HepG2 (cell line): ENCODE measurements around the gene SPC24. TPM values are rescaled to one million over a fixed set of nuclear protein-coding genes. Genes with fewer than 3 reads are reported as not detected.
A peak's percentile ranks its signal among the peaks of the same experiment; 100 is the strongest.

ENCODE experiments used
- AKAP8 ChIP-seq: sonication (generic); formaldehyde crosslinking; IDR thresholded peaks from 2 replicates; pipeline ENCODE4 v1.5.1; 2020; ENCODE audit warnings: mild to moderate bottlenecking, missing genetic modification reagents
- CCDC6 ChIP-seq: sonication (generic); formaldehyde crosslinking; IDR thresholded peaks from 2 replicates; pipeline ENCODE4 v1.8.1; 2022; ENCODE audit warnings: mild to moderate bottlenecking, missing genetic modification reagents, moderate library complexity
- KLF15 ChIP-seq: sonication (generic); formaldehyde crosslinking; IDR thresholded peaks from 2 replicates; pipeline ENCODE4 v1.8.1; 2023; ENCODE audit warnings: borderline replicate concordance, mild to moderate bottlenecking, inconsistent platforms, missing genetic modification reagents, mixed read lengths
- NR2F6 ChIP-seq, 2 experiments: IDR thresholded peaks; 2 replicates each; pipeline ENCODE4 v1.6.1; 2016; ENCODE audit warnings: antibody characterized with exemption in 1 of 2, mild to moderate bottlenecking in 1 of 2
- ONECUT2 ChIP-seq: sonication (generic); formaldehyde crosslinking; IDR thresholded peaks from 2 replicates; pipeline ENCODE4 v1.4.0; 2020; ENCODE audit warnings: missing genetic modification reagents
- TARDBP ChIP-seq: sonication (generic); formaldehyde crosslinking; IDR thresholded peaks from 2 replicates; pipeline ENCODE4 v1.8.0; 2022; ENCODE audit warnings: mild to moderate bottlenecking, missing genetic modification reagents
- U2AF1 ChIP-seq: fragments of 200-400 bp; formaldehyde crosslinking; optimal IDR thresholded peaks from 2 replicates; pipeline ENCODE3; 2017; ENCODE audit warnings: mild to moderate bottlenecking, low read depth, low read length
- ZBTB7B ChIP-seq: sonication (generic); formaldehyde crosslinking; IDR thresholded peaks from 2 replicates; pipeline ENCODE4 v1.4.0; 2020; ENCODE audit warnings: missing genetic modification reagents
- ZNF629 ChIP-seq: sonication (generic); formaldehyde crosslinking; conservative IDR thresholded peaks from 2 replicates; pipeline ENCODE4 v1.5.0; 2020; ENCODE audit warnings: missing genetic modification reagents
- polyA plus RNA-seq, 8 experiments: library from polyadenylated mRNA; depleted of rRNA in 3 of 8; stranded (reverse) in 7 of 8; unstranded in 1 of 8; fragments of >200 nt; fragmentation: Illumina TruSeq in 4 of 8; extraction: Trizol in 4 of 8; gene quantifications; 2 replicates each; pipeline versions ENCODE4 v1.2.1 to v1.2.3, GENCODE V29; 2011 to 2016; ENCODE audit warnings: low read depth in 4 of 8, missing spikeins in 1 of 8, mixed read lengths in 1 of 8; ENCODE audit not compliant: insufficient read depth in 1 of 8
- total RNA-seq, 5 experiments: library from RNA; depleted of rRNA; stranded (reverse); fragments of >200 nt; fragmentation: Illumina TruSeq; extraction: Trizol; gene quantifications; 2 replicates each; pipeline ENCODE4 v1.2.3, GENCODE V29; 2016; ENCODE audit warnings: low read depth in 1 of 5
- TF ChIP-seq, protein P1 (sequence below): sonication (generic); formaldehyde crosslinking; IDR thresholded peaks from 2 replicates; pipeline ENCODE4 v1.5.0; 2020; ENCODE audit warnings: missing genetic modification reagents, mild to moderate bottlenecking, borderline replicate concordance
- TF ChIP-seq, protein P2 (sequence below): IDR thresholded peaks from 2 replicates; pipeline ENCODE4 v1.6.1; 2016
- TF ChIP-seq, protein P3 (sequence below): IDR thresholded peaks from 2 replicates; pipeline ENCODE4 v1.6.1; 2016; ENCODE audit warnings: missing compliant biosample characterization, missing genetic modification reagents, borderline replicate concordance
- TF ChIP-seq, protein P4 (sequence below): sonication (generic); formaldehyde crosslinking; IDR thresholded peaks from 2 replicates; pipeline ENCODE4 v1.5.1; 2020; ENCODE audit warnings: mild to moderate bottlenecking, missing genetic modification reagents, moderate library complexity
- TF ChIP-seq, protein P5 (sequence below): sonication (generic); formaldehyde crosslinking; IDR thresholded peaks from 2 replicates; pipeline ENCODE4 v1.4.0; 2020; ENCODE audit warnings: mild to moderate bottlenecking, missing genetic modification reagents
- TF ChIP-seq, protein P6 (sequence below): sonication (generic); formaldehyde crosslinking; conservative IDR thresholded peaks from 2 replicates; pipeline ENCODE4 v1.8.1; 2023; ENCODE audit warnings: missing genetic modification reagents

The SPC24 gene
- total and polyA plus RNA-seq, 2 of the 13 experiments (the other 11 are each of a cell fraction or from before 2014, with no cell fraction given): 10.0 to 46.2 TPM

DNA sequence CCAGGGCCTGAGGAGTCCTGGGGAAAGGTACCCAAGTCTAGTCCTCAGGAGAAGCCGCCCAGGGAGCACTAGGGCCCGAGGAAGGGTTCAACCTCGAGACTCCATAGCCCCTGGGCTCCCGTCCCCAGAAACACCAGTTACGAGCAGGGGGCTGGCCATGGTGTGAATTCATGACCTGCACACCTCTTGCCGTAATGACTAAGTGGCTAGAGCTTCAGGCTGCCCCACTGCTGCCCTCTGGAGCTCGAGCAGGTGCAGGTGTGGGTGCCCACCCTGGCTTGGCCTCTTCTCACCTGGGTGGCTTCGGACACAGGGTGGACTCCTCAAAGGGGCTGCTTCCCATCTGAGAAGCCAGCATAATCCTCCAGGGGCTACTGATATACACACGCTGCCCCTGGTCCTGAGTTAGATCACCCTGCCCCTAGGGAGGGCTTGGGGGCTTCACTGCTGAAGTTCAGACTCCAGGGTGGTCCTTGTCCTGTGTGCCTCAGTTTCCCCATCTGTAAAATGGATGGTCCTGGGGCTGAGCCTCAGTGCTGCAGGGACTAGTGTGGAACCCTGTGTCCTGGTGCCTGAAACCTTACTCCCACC lies 13.6 kb downstream of the SPC24 start (continued):
- TF ChIP-seq, protein P1, sequence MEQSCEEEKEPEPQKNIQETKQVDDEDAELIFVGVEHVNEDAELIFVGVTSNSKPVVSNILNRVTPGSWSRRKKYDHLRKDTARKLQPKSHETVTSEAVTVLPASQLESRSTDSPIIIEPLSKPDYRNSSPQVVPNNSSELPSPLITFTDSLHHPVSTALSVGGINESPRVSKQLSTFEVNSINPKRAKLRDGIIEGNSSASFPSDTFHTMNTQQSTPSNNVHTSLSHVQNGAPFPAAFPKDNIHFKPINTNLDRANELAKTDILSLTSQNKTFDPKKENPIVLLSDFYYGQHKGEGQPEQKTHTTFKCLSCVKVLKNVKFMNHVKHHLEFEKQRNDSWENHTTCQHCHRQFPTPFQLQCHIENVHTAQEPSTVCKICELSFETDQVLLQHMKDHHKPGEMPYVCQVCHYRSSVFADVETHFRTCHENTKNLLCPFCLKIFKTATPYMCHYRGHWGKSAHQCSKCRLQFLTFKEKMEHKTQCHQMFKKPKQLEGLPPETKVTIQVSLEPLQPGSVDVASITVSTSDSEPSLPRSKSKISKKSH (CRISPR knock-in tag): 0 out of 2 replicates have a peak, but pooled peaks have one; percentile 10
- TF ChIP-seq KLF15 (CRISPR knock-in tag) (no peak), NR2F6 (IDR thresholded peaks at IDR 0.05) (no peak), NR2F6 (CRISPR knock-in tag; IDR thresholded peaks at IDR 0.05) (peak; percentile 17; the same call in 1 of the 2 replicates), ZNF629 (CRISPR knock-in tag) (peak; percentile 81), TARDBP (CRISPR knock-in tag) (0 out of 2 replicates have a peak, but pooled peaks have one; percentile 4), ONECUT2 (CRISPR knock-in tag) (no peak), U2AF1 (no peak), ZBTB7B (CRISPR knock-in tag) (peak; percentile 12; the same call in 1 of the 2 replicates), CCDC6 (CRISPR knock-in tag) (peak; percentile 2; the same call in 1 of the 2 replicates), AKAP8 (CRISPR knock-in tag) (peak; percentile 85; the same call in 1 of the 2 replicates)
- TF ChIP-seq, protein P2, sequence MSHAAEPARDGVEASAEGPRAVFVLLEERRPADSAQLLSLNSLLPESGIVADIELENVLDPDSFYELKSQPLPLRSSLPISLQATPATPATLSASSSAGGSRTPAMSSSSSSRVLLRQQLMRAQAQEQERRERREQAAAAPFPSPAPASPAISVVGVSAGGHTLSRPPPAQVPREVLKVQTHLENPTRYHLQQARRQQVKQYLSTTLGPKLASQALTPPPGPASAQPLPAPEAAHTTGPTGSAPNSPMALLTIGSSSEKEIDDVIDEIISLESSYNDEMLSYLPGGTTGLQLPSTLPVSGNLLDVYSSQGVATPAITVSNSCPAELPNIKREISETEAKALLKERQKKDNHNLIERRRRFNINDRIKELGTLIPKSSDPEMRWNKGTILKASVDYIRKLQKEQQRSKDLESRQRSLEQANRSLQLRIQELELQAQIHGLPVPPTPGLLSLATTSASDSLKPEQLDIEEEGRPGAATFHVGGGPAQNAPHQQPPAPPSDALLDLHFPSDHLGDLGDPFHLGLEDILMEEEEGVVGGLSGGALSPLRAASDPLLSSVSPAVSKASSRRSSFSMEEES (CRISPR knock-in tag): no peak; the same call in 1 of the 2 replicates
- TF ChIP-seq, protein P3, sequence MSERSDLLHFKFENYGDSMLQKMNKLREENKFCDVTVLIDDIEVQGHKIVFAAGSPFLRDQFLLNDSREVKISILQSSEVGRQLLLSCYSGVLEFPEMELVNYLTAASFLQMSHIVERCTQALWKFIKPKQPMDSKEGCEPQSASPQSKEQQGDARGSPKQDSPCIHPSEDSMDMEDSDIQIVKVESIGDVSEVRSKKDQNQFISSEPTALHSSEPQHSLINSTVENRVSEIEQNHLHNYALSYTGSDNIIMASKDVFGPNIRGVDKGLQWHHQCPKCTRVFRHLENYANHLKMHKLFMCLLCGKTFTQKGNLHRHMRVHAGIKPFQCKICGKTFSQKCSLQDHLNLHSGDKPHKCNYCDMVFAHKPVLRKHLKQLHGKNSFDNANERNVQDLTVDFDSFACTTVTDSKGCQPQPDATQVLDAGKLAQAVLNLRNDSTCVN: peak; percentile 63; the same call in 1 of the 2 replicates
- TF ChIP-seq, protein P4, sequence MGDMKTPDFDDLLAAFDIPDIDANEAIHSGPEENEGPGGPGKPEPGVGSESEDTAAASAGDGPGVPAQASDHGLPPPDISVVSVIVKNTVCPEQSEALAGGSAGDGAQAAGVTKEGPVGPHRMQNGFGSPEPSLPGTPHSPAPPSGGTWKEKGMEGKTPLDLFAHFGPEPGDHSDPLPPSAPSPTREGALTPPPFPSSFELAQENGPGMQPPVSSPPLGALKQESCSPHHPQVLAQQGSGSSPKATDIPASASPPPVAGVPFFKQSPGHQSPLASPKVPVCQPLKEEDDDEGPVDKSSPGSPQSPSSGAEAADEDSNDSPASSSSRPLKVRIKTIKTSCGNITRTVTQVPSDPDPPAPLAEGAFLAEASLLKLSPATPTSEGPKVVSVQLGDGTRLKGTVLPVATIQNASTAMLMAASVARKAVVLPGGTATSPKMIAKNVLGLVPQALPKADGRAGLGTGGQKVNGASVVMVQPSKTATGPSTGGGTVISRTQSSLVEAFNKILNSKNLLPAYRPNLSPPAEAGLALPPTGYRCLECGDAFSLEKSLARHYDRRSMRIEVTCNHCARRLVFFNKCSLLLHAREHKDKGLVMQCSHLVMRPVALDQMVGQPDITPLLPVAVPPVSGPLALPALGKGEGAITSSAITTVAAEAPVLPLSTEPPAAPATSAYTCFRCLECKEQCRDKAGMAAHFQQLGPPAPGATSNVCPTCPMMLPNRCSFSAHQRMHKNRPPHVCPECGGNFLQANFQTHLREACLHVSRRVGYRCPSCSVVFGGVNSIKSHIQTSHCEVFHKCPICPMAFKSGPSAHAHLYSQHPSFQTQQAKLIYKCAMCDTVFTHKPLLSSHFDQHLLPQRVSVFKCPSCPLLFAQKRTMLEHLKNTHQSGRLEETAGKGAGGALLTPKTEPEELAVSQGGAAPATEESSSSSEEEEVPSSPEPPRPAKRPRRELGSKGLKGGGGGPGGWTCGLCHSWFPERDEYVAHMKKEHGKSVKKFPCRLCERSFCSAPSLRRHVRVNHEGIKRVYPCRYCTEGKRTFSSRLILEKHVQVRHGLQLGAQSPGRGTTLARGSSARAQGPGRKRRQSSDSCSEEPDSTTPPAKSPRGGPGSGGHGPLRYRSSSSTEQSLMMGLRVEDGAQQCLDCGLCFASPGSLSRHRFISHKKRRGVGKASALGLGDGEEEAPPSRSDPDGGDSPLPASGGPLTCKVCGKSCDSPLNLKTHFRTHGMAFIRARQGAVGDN: peak; percentile 5; the same call in 1 of the 2 replicates
- TF ChIP-seq, protein P5, sequence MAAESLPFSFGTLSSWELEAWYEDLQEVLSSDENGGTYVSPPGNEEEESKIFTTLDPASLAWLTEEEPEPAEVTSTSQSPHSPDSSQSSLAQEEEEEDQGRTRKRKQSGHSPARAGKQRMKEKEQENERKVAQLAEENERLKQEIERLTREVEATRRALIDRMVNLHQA (CRISPR knock-in tag): no peak
- TF ChIP-seq, protein P6, sequence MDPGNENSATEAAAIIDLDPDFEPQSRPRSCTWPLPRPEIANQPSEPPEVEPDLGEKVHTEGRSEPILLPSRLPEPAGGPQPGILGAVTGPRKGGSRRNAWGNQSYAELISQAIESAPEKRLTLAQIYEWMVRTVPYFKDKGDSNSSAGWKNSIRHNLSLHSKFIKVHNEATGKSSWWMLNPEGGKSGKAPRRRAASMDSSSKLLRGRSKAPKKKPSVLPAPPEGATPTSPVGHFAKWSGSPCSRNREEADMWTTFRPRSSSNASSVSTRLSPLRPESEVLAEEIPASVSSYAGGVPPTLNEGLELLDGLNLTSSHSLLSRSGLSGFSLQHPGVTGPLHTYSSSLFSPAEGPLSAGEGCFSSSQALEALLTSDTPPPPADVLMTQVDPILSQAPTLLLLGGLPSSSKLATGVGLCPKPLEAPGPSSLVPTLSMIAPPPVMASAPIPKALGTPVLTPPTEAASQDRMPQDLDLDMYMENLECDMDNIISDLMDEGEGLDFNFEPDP (CRISPR knock-in tag): no peak
